Lower leg skin (tissue), 4 donors: ENCODE results near the gene TNS3. TPM values are rescaled to one million over a fixed set of nuclear protein-coding genes. Genes with fewer than 3 reads are reported as not detected.

ENCODE experiments used
- DNase-seq, 2 donors: peaks; one replicate each; pipeline ENCODE4 v3.0.0-alpha.2; 2019; ENCODE audit warnings: low spot score in 2 of 2
- H3K4me3 ChIP-seq: fragments of 200-600 bp; sonication (generic); 2 replicates; pipeline ENCODE4 v1.5.1; 2017; ENCODE audit warnings: mild to moderate bottlenecking, low read depth; ENCODE audit not compliant: poor library complexity, severe bottlenecking
- CTCF ChIP-seq, 3 donors: fragments of 450-650 bp; IDR thresholded peaks; one replicate each; pipeline ENCODE4 v1.5.1; 2016; ENCODE audit warnings: antibody characterized with exemption in 3 of 3, mild to moderate bottlenecking in 3 of 3, moderate library complexity in 2 of 3
- POLR2A ChIP-seq, 2 donors: fragments of 450-650 bp; IDR thresholded peaks; one replicate each; pipeline ENCODE4 v1.6.1; 2016 to 2017; ENCODE audit warnings: antibody characterized with exemption in 2 of 2, mild to moderate bottlenecking in 1 of 2, moderate library complexity in 1 of 2
- WGBS, 2 donors: methylation state at CpG; one replicate each; pipeline ENCODE4 v1.1.5; 2018; 5-methylcytosine and 5-hydroxymethylcytosine counted together
- intact Hi-C: fragments of 100-400 bp; cut with DNase I; formaldehyde crosslinking; loops from one replicate; pipeline ENCODE4 v1.15.0; 2023; ENCODE audit warnings: low total_unique reads
- total RNA-seq, 4 donors: library from RNA; depleted of rRNA; stranded (reverse); fragments of >200 nt; gene quantifications; one replicate each; pipeline ENCODE4 v1.1.0, GENCODE V29; 2016

Gene TNS3
- total RNA-seq, 4 donors from 2014 or later: 19.5 to 33.9 (median 25.5) TPM

GRCh38 chr7:47488201-47488968 is 93.5 kb downstream of the TNS3 start:
- no peak overlapping the region for H3K4me3 ChIP-seq
- DNase-seq: no peak
- no peak for TF ChIP-seq POLR2A (IDR thresholded peaks at IDR 0.05)
- TF ChIP-seq CTCF (IDR thresholded peaks at IDR 0.05): no peak
- intact Hi-C loops: no loop called here
- 90 to 92% methylated on average over 12 of the region's 12 CpGs for WGBS, 2 donors

GRCh38 chr7:47485640-47486435 is 96.1 kb downstream of the TNS3 start:
- intact Hi-C loops: no loop called here
- no peak for DNase-seq
- TF ChIP-seq POLR2A (IDR thresholded peaks at IDR 0.05) (no peak), CTCF (IDR thresholded peaks at IDR 0.05) (no peak)
- H3K4me3 ChIP-seq: no peak overlapping the region
- WGBS, 2 donors: 67 to 69% methylated on average over 9 of the region's 9 CpGs

GRCh38 chr7:47484923-47485639 is 96.8 kb downstream of the TNS3 start:
- no peak for TF ChIP-seq POLR2A (IDR thresholded peaks at IDR 0.05)
- no peak for TF ChIP-seq CTCF (IDR thresholded peaks at IDR 0.05)
- DNase-seq: no peak
- 59 to 76% methylated on average over 17 of the region's 17 CpGs for WGBS, 2 donors
- intact Hi-C loops: no loop called here
- H3K4me3 ChIP-seq: no peak overlapping the region

- TF ChIP-seq POLR2A (IDR thresholded peaks at IDR 0.05) (no peak), CTCF (IDR thresholded peaks at IDR 0.05) (no peak)
- intact Hi-C loops: no loop called here
- no peak overlapping the region for H3K4me3 ChIP-seq
- DNase-seq: no peak
- 94% methylated on average over 7 of the region's 7 CpGs for WGBS, 2 donors
Observed at GRCh38 chr7:47484457-47484856, 97.5 kb downstream of the TNS3 start.

- intact Hi-C loops: no loop called here
- TF ChIP-seq CTCF (IDR thresholded peaks at IDR 0.05) (no peak), POLR2A (IDR thresholded peaks at IDR 0.05) (no peak)
- 88 to 89% methylated on average over 16 of the region's 16 CpGs for WGBS, 2 donors
- DNase-seq: no peak
- no peak overlapping the region for H3K4me3 ChIP-seq
Observed at GRCh38 chr7:47483604-47484273, 98.2 kb downstream of the TNS3 start.
